WTC11 (cell line): ENCODE data around the gene ZCCHC14.

Experiments used
- CREB1 ChIP-seq: sonication (generic); formaldehyde crosslinking; IDR thresholded peaks from 2 replicates; pipeline ENCODE4 v1.8.0; 2023; ENCODE audit warnings: mild to moderate bottlenecking, missing genetic modification reagents
- ESRRA ChIP-seq: sonication (generic); formaldehyde crosslinking; IDR thresholded peaks from 2 replicates; pipeline ENCODE4 v1.8.1; 2022; ENCODE audit warnings: mild to moderate bottlenecking, missing genetic modification reagents, borderline replicate concordance
- MAX ChIP-seq: sonication (generic); formaldehyde crosslinking; IDR thresholded peaks from 2 replicates; pipeline ENCODE4 v1.8.0; 2022; ENCODE audit warnings: mild to moderate bottlenecking, missing genetic modification reagents
- RELA ChIP-seq: sonication (generic); formaldehyde crosslinking; IDR thresholded peaks from 2 replicates; pipeline ENCODE4 v1.8.1; 2022; ENCODE audit warnings: missing genetic modification reagents, mild to moderate bottlenecking, borderline replicate concordance
- SOX15 ChIP-seq: fragments of 250-450 bp; sonication (Bioruptor Pico); IDR thresholded peaks from 2 replicates; pipeline ENCODE4 v1.9.0; 2021; ENCODE audit warnings: mild to moderate bottlenecking
- ZBTB43 ChIP-seq: sonication (generic); formaldehyde crosslinking; IDR thresholded peaks from 2 replicates; pipeline ENCODE4 v1.8.1; 2023; ENCODE audit warnings: mild to moderate bottlenecking, missing genetic modification reagents
- TF ChIP-seq, protein P1 (sequence below): fragments of 200-600 bp; IDR thresholded peaks from 2 replicates; pipeline ENCODE4 v1.8.0; 2022; ENCODE audit warnings: antibody characterized with exemption
- TF ChIP-seq, protein P2 (sequence below): sonication (generic); formaldehyde crosslinking; IDR thresholded peaks from 2 replicates; pipeline ENCODE4 v1.8.0; 2022; ENCODE audit warnings: missing genetic modification reagents

DNA sequence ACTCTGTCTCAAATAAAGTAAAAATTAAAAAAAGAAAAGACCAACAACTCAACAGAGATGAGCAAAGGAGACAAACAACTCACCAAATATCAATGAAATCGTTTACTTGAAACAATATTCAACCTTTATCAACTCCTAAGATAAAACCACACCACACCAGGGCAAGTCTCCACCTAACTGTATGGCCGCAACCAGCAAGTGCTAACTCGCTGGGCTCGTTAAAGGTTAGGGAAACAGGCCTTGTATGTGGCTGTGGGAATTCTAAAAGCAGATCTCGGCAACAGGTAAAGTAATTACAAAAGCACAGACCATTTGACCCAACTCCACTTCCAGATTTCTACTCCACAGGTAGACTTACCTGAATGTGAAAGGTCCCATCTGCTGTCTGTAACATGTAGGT is 9.3 kb downstream of the ZCCHC14 start:
- TF ChIP-seq RELA (CRISPR knock-in tag) = no peak
- TF ChIP-seq, protein P1, sequence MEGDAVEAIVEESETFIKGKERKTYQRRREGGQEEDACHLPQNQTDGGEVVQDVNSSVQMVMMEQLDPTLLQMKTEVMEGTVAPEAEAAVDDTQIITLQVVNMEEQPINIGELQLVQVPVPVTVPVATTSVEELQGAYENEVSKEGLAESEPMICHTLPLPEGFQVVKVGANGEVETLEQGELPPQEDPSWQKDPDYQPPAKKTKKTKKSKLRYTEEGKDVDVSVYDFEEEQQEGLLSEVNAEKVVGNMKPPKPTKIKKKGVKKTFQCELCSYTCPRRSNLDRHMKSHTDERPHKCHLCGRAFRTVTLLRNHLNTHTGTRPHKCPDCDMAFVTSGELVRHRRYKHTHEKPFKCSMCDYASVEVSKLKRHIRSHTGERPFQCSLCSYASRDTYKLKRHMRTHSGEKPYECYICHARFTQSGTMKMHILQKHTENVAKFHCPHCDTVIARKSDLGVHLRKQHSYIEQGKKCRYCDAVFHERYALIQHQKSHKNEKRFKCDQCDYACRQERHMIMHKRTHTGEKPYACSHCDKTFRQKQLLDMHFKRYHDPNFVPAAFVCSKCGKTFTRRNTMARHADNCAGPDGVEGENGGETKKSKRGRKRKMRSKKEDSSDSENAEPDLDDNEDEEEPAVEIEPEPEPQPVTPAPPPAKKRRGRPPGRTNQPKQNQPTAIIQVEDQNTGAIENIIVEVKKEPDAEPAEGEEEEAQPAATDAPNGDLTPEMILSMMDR = no peak
- TF ChIP-seq, protein P2, sequence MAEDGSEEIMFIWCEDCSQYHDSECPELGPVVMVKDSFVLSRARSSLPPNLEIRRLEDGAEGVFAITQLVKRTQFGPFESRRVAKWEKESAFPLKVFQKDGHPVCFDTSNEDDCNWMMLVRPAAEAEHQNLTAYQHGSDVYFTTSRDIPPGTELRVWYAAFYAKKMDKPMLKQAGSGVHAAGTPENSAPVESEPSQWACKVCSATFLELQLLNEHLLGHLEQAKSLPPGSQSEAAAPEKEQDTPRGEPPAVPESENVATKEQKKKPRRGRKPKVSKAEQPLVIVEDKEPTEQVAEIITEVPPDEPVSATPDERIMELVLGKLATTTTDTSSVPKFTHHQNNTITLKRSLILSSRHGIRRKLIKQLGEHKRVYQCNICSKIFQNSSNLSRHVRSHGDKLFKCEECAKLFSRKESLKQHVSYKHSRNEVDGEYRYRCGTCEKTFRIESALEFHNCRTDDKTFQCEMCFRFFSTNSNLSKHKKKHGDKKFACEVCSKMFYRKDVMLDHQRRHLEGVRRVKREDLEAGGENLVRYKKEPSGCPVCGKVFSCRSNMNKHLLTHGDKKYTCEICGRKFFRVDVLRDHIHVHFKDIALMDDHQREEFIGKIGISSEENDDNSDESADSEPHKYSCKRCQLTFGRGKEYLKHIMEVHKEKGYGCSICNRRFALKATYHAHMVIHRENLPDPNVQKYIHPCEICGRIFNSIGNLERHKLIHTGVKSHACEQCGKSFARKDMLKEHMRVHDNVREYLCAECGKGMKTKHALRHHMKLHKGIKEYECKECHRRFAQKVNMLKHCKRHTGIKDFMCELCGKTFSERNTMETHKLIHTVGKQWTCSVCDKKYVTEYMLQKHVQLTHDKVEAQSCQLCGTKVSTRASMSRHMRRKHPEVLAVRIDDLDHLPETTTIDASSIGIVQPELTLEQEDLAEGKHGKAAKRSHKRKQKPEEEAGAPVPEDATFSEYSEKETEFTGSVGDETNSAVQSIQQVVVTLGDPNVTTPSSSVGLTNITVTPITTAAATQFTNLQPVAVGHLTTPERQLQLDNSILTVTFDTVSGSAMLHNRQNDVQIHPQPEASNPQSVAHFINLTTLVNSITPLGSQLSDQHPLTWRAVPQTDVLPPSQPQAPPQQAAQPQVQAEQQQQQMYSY (CRISPR knock-in tag) = no peak
- TF ChIP-seq MAX = no peak
- no peak for TF ChIP-seq ESRRA
- no peak for TF ChIP-seq ZBTB43 (CRISPR knock-in tag)
- no peak for TF ChIP-seq CREB1 (CRISPR knock-in tag)
- no peak for TF ChIP-seq SOX15
